Nephron (organoid): ENCODE results near the gene RTN1.

Experiments
- H3K27ac Mint-ChIP-seq, 3 experiments: 2 replicates each; pipeline ENCODE4 v1.8.0; 2020; ENCODE audit warnings: mixed read lengths in 3 of 3, mild to moderate bottlenecking in 2 of 3, moderate library complexity in 1 of 3
- H3K27me3 Mint-ChIP-seq: 2 replicates; pipeline ENCODE4 v1.8.0; 2021; ENCODE audit warnings: low read depth, mild to moderate bottlenecking, moderate library complexity, mixed read lengths
- H3K36me3 Mint-ChIP-seq: 2 replicates; pipeline ENCODE4 v1.8.0; 2020; ENCODE audit warnings: low read depth, mixed read lengths
- H3K4me1 Mint-ChIP-seq: 2 replicates; pipeline ENCODE4 v1.8.0; 2020; ENCODE audit warnings: mixed read lengths
- H3K4me3 Mint-ChIP-seq, 3 experiments: 2 replicates each; pipeline ENCODE4 v1.8.0; 2020; ENCODE audit warnings: mild to moderate bottlenecking in 3 of 3, mixed read lengths in 3 of 3, moderate library complexity in 2 of 3
- H3K9me3 Mint-ChIP-seq: 2 replicates; pipeline ENCODE4 v1.8.0; 2020; ENCODE audit warnings: mixed read lengths
- TF ChIP-seq, protein P1 (sequence below), 3 experiments: fragments of 200-600 bp; sonication (generic); IDR thresholded peaks; one replicate each; pipeline ENCODE4 v1.5.0; 2021; ENCODE audit warnings: antibody characterized with exemption in 3 of 3; ENCODE audit not compliant: unreplicated experiment in 3 of 3

The RTN1 gene

DNA sequence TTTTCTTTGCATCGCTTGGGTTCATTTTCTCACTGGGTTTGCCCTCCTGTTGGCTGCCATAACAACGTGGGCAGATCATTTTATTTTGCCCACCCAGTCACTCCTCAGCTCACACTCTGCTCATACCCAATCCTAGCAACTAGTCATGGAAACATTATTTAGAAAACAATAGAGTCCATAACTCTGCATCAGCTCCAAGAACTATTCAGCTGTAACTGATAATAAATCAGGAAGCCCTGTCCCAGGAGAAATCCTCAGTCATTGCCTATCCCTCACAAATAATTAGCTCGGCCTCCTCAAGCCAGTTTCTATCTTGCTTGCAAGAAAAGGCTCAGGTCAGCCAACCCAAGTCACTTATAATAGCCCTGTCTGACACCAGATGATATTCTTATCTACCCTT is 43.2 kb downstream of the RTN1 start:
- Mint-ChIP-seq H3K27me3 (peaks cover 8% of the 10 kb centered on the region), H3K36me3 (no peaks in the 10 kb centered on the region)
- TF ChIP-seq, protein P1, sequence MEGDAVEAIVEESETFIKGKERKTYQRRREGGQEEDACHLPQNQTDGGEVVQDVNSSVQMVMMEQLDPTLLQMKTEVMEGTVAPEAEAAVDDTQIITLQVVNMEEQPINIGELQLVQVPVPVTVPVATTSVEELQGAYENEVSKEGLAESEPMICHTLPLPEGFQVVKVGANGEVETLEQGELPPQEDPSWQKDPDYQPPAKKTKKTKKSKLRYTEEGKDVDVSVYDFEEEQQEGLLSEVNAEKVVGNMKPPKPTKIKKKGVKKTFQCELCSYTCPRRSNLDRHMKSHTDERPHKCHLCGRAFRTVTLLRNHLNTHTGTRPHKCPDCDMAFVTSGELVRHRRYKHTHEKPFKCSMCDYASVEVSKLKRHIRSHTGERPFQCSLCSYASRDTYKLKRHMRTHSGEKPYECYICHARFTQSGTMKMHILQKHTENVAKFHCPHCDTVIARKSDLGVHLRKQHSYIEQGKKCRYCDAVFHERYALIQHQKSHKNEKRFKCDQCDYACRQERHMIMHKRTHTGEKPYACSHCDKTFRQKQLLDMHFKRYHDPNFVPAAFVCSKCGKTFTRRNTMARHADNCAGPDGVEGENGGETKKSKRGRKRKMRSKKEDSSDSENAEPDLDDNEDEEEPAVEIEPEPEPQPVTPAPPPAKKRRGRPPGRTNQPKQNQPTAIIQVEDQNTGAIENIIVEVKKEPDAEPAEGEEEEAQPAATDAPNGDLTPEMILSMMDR (IDR thresholded peaks at IDR 0.05; ENCODE audit: unreplicated experiment in 3 of 3) = no peak

GRCh38 chr14:59826150-59826549 is 44.4 kb downstream of the RTN1 start:
- TF ChIP-seq, protein P1 (IDR thresholded peaks at IDR 0.05; ENCODE audit: unreplicated experiment in 3 of 3) = no peak
- Mint-ChIP-seq H3K27ac (no peak overlapping the region), H3K4me1 (peaks cover 13% of the 10 kb centered on the region), H3K27me3 (peaks cover 8% of the 10 kb centered on the region), H3K36me3 (no peaks in the 10 kb centered on the region), H3K4me3 (no peak overlapping the region), H3K9me3 (peaks cover 7% of the 10 kb centered on the region)

More for the DNA sequence above, 43.2 kb downstream of the RTN1 start:
- H3K4me3 Mint-ChIP-seq = no peak overlapping the region
- H3K27ac Mint-ChIP-seq = no peak overlapping the region
- H3K4me1 Mint-ChIP-seq = peaks cover 13% of the 10 kb centered on the region
- H3K9me3 Mint-ChIP-seq = peaks cover 4% of the 10 kb centered on the region

DNA sequence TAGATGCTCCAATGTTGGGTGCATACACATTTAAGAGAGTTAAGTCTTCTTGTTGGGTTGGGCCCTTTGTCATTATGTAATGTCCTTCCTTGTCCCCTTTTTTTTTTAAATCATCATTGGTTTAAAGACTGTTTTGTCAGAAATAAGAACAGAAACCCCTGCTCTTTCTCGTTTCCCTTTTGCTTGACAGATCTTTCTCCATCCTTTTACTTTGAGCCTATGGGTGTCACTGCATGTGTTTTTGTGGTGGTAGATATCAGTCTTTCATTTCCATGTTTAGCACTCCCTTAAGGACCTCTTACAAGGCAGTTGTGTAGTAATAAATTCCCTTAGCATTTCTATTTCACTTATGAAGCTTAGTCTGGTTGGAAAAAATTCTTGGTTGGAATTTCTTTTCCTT is 47.4 kb downstream of the RTN1 start:
- Mint-ChIP-seq H3K9me3 (peaks cover 11% of the 10 kb centered on the region), H3K4me3 (no peak overlapping the region), H3K36me3 (no peaks in the 10 kb centered on the region), H3K27ac (no peak overlapping the region), H3K4me1 (peaks cover 10% of the 10 kb centered on the region), H3K27me3 (peaks cover 8% of the 10 kb centered on the region)
- TF ChIP-seq, protein P1 (IDR thresholded peaks at IDR 0.05; ENCODE audit: unreplicated experiment in 3 of 3) = no peak

DNA sequence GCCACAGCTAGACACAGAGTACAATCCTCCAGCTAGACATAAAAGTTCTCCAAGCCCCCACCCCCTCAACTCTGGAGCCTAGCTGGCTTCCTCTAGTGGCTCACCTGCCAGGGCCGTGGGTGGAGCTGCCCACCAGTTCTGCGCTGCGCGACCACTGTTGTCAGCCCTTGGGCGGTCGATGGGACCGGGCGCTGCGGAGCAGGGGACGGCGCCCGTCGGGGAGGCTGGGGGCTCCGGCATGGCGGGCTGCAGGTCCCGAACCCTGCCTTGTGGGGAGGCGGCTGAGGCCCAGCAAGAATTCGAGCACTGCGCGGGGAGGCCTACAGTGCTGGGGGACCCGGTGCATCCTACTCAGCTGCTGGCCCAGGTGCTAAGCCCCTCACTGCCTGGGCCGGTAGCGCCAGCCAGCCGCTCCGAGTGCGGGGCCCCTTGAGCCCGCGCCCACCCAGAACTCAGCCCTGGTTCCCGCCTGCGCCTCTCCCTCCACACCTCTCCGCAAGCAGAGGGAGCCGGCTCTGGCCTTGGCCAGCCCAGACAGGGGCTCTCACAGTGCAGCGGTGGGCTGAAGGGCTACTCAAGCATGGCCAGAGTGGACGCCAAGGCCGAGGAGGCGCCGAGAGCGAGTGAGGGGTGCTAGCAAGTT is 51.0 kb downstream of the RTN1 start:
- H3K4me1 Mint-ChIP-seq = peaks cover 7% of the 10 kb centered on the region
- peaks cover 11% of the 10 kb centered on the region for H3K9me3 Mint-ChIP-seq
- no peaks in the 10 kb centered on the region for H3K36me3 Mint-ChIP-seq
- peaks cover 8% of the 10 kb centered on the region for H3K27me3 Mint-ChIP-seq
- no peak overlapping the region for H3K27ac Mint-ChIP-seq
- no peak overlapping the region for H3K4me3 Mint-ChIP-seq
- TF ChIP-seq, protein P1 (IDR thresholded peaks at IDR 0.05; ENCODE audit: unreplicated experiment in 3 of 3) = no peak

- TF ChIP-seq, protein P1 (IDR thresholded peaks at IDR 0.05; ENCODE audit: unreplicated experiment in 3 of 3) = no peak
- H3K9me3 Mint-ChIP-seq = peaks cover 7% of the 10 kb centered on the region
- peaks cover 21% of the 10 kb centered on the region for H3K4me1 Mint-ChIP-seq
- H3K4me3 Mint-ChIP-seq = no peak overlapping the region
- no peaks in the 10 kb centered on the region for H3K36me3 Mint-ChIP-seq
- no peak overlapping the region for H3K27ac Mint-ChIP-seq
- no peaks in the 10 kb centered on the region for H3K27me3 Mint-ChIP-seq
Observed at GRCh38 chr14:59816941-59817340, 53.6 kb downstream of the RTN1 start.

- H3K27ac Mint-ChIP-seq = peak overlapping the region in 2 of 3 experiments; percentile 93 to 96
- TF ChIP-seq, protein P1 (IDR thresholded peaks at IDR 0.05; ENCODE audit: unreplicated experiment in 3 of 3) = no peak
- H3K27me3 Mint-ChIP-seq = no peaks in the 10 kb centered on the region
- peaks cover 4% of the 10 kb centered on the region for H3K9me3 Mint-ChIP-seq
- H3K4me1 Mint-ChIP-seq = peaks cover 24% of the 10 kb centered on the region
- H3K36me3 Mint-ChIP-seq = no peaks in the 10 kb centered on the region
- no peak overlapping the region for H3K4me3 Mint-ChIP-seq
Observed at GRCh38 chr14:59814988-59815387, 55.6 kb downstream of the RTN1 start.
